GM19239 (cell line): ENCODE measurements around the gene NFS1.
"Not testable (repeated sequence)": the region's sequence is repeated elsewhere in the genome, so short reads cannot be mapped to it uniquely, and the experiment has no call there.

ENCODE experiments used
- DNase-seq: peaks from one replicate; pipeline ENCODE4 v3.0.0; 2011; ENCODE audit warnings: low spot score; ENCODE audit not compliant: insufficient read length
- FAIRE-seq: peaks from 2 replicates; lab custom pipeline; 2011; peaks lifted over from hg19 to GRCh38; lab: Jason Lieb, UNC

Gene NFS1

DNA sequence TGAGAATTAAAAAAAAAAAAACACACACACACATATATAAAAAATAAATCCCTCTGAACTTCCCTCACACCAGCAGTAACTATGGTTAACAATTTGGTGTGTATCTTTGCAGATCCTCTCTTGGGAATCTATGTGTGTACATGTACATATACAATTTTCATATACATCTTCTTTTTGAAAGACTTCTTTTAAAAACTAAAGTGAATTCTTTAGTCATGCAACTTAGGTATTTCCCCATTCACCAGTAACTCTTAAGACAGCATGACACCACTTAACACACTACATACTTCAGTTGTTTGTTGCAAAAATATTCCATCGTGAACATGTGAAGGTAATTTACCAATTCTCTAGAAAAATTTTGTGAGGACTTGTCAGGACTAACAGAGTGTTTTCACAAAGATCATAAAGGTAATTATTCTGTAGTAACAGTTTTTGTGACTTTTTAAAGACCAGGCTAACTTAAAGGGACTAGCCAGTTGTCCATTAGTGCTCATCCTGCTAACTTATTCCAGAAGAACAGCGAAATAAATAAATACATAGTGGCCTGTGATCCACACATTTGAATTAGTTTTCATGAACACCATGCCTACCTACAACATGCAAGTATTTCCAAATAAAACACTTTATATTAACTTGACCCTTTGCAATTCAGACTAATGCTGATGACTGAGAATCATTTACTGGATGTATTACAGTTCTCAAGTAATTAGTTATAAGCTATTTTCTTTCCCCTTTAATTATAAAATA, 30.9 kb upstream of the NFS1 start:
- DNase-seq (no peak), FAIRE-seq (no peak)

DNA sequence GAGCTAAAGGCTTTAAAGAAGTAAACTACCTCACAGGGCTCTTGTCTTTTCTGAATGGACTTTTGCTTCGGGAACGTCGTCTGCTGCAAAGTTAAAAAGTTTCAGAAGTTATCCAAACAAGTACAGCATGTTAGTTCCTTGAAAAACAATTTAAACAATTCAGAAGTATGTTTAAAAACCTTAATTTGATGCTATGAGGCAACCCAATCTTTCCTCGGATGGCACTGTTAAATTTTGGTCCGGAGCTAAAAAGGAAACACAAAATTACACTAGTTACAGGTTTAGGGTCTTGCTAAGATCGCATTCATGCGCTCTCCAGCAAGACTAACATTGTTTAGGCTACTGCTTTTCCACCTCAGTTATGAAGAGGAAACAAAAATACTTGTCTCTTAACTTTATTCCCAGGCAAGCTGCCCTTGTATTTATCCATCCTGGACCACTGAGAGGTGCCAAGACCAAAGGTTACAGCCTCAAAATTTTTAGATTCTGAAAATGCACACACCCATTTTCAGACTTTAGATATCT, 30.2 kb upstream of the NFS1 start:
- DNase-seq, result no peak
- FAIRE-seq, result no peak

DNA sequence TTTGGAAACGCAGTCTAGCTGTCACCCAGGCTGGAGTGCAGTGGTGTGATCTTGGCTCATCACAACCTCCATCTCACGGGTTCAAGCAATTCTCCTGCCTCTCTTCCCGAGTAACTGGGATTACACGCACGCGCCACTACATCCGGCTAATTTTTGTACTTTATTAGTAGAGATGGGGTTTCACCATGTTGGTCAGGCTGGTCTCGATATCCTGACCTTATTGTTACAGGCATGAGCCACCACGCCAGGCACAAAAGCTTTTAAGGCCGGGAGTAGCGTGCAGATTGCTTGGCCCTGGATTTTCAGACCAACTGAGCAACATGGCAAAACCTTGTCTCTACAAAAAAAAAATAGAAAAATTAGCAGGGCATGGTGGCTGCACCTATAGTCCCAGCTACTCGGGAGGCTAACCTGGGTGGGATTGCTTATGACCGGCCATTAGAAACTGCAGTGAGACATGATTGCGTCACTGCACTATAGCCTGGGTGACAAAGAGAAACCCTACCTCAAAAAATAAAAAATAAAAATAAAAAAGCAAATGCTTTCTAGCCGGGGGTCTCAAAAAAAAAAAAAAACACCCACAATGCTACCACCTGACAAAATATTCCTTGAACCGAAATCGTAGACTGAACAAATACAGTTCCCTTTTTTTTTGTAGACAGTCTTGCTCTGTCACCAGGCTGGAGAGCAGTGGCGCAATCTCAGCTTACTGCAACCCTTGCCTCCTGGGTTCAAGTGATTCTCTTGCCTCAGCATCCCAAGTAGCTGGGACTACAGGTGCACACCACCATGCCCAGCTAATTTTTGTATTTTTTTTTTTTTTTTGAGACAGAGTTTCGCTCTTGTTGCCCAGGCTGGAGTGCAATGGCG, 27.9 kb upstream of the NFS1 start:
- DNase-seq (no peak), FAIRE-seq (no peak)

DNA sequence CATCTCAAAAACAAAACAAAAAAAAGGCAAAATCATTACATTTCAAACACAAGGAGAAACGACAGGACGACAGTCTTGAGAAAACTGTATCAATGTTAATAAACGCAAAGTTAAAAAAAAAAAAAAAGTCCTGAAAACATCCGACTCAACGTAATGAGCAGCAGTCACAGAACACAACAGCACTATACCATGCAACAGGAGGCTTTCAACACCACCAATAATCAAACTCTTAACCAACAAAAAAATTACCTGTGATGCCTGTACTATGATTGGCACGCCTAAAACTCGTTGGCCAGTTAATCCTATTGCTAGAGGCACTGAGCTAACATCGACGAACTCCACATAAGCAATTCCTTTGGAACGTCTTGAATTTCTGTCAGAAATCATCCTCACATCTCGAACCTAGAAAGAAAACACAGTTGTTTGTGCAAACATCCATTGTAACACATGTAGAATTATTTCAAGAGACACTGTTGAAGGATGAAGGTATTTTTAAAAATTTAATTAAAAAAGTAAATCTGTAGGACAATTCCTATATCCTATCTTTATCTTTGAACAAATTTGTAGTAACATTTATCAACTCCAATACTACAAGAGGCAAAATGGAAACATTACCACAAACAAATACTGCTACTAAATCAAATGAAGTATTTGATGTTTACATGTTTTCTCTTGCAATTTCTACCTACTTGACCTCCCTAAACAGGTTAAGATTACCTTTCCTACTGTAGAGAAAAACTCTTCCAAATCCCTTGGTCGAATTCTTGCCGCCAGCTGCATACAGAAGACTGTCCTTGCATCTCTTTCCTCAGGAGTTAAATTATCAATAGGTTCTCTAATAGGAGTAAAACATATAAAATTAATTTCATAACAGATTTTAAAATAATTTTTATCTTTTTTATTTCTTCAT, 25.4 kb upstream of the NFS1 start:
- no peak for FAIRE-seq
- no peak for DNase-seq

DNA sequence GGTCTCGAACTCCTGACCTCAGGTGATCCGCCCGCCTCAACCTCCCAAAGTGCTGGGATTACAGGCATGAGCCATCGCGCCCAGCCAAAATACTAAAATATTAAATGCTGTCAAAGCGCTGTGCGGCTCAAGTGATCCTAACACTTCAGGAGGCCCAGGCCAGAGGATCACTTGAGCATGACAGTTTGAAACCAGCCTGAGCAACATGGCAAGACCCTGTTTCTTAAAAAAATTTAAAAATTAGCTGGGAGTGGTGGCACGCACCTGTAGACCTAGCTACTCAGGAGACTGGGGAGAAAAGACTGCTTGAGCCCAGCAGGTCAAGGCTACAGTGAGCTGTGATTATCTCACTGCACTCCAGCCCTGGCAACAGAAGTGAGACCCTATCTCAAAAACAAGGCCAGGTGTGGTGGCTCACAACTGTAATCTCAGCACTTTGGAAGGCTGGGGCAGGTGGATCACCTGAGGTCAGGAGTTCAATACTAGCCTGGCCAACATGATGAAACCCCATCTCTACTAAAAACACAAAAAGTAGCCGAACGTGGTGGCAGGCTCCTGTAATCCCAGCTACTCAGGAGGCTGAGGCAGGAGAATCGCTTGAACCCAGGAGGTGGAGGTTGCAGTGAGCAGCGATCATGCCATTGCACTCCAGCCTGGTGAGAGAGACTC, 24.6 kb upstream of the NFS1 start:
- FAIRE-seq, DNase-seq: not testable (repeated sequence)

DNA sequence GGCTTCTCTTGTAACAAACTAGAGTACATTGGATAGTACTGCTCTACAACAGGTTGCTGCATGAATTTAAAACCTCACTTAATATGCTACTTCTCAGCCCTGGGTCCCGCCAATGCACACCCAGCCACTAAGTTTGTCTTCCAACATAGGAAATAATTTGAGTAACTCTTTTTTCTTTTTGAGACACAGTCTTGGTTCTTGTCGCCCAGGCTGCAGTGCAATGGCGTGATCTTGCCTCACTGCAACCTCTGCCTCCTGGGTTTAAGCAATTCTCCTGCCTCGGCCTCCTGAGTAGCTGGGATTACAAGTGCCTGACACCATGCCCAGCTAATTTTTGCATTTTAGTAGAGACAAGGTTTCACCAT, 24.1 kb upstream of the NFS1 start:
- DNase-seq, FAIRE-seq: not testable (repeated sequence)

DNA sequence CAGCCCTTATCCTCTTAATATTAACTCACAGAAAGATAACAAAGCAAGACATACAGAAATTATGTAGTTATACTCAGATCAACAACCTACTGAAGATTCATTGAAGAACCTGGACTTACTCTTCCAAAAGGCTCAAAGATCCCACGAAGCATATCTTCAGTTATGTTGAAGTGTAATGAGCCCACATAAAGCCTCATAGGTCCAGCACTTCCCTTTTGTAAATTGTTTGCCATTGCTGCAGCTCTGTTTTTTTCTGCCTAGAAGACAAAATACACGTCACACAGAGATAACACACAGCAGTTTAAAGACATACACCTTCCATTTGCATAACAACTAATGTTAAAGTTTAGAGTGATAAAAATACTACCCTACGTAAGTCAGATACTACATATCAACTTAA, 22.5 kb upstream of the NFS1 start:
- FAIRE-seq, result no peak
- no peak for DNase-seq

DNA sequence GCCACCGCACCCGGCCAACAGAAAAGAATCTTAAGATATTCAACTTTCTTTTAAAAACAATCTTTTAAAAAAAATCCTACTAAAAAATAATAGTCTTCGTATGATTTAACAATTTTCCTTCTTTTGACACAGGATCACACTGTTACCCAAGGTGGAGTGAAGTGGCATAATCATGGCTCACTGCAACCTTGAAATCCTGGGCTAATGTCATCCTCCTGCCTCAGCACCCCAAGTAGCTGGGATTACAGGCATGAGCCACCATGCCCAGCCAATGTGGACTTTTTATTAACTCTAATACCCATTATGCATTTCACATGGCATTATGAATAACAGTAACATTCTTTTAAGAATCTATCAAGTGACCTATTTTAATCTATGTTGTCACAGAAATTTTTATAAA, 22.1 kb upstream of the NFS1 start:
- DNase-seq (no peak), FAIRE-seq (no peak)

DNA sequence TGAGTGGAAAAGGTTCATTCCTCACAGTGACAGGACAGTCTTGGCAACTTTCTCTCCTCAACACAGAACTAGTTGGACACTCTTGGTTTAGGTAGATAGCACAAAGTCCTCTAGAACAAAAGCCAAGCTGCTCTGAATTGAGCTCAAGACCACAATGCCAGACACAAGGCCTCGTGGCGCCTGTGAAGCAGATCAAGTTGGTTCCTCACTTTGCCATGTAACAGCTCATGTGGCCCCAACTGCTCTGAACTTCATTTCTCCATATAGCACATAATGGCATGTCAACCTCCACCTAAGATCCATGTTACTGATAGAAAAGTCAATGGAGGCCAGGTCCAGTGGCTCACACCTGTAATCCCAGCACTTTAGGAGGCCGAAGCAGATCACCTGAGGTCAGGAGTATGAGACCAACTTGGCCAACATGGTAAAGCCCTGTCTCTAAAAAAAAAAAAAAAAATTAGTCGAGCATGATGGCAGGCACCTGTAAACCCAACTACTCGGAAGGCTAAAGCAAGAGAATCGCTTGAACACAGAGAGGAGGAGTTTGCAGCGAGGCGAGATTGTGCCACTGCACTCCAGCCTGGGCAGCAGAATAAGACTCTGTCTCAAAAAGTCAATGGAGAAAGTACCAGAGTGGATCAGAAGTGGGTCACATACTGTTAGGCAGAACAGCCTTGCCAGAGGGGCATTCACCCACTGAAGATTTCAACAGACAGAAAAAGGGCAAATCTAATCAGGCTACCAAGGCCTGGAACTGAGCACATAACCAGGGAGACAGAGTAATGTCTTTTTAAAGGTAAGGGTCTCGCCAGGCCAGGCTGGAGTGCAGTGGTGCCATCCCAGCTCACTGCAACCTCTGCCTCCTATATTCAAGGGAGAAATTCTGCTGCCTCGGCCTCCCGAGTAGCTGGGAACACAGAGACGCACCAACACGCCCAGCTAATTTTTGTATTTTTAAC, 21.3 kb upstream of the NFS1 start:
- no peak for FAIRE-seq
- no peak for DNase-seq

DNA sequence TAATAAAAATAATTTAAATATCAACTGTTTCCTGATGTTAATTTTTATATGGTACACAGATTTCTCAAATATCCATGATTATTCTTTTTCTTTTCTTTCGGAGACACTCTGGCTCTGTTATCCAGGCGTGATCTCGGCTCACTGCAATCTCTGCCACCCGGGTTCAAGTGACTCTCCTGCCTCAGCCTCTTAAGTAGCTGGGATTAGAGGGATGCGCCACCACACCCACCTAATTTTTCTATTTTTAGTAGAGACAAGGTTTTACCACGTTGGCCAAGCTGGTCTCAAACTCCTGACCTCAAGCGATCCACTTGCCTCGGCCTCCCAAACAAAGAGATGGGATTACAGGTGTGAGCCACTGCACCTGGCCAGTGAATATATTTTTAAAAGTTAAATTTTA, 20.6 kb upstream of the NFS1 start:
- no peak for DNase-seq
- no peak for FAIRE-seq

DNA sequence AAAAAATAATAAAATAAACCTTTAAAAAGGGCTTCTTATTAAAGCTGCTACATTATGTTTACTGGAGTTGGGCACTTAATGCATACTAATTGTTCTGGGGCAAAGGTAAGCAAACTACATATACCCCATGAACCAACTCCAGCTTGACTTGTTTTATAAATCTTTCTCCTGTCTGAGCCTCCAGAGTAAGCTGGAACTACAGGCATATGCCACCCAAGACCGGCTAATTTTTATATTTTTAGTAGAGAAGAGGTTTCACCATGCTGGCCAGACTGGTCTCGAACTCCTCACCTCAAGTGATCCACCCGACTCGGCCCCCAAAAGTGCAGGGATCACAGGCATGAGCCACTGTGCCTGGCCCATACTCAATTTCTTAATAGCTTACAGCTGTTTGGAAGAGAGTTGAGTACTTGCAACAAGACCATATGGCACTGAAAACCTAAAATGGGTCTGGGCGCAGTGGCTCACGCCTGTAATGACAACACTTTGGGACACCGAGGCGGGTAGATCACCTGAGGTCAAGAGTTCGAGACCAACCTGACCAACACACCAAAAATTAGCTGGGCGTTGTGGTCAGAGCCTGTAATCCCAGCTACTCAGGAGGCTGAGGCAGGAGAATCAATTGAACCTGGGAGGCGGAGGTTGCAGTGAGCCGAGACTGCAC, 20.0 kb upstream of the NFS1 start:
- DNase-seq (no peak), FAIRE-seq (no peak)

DNA sequence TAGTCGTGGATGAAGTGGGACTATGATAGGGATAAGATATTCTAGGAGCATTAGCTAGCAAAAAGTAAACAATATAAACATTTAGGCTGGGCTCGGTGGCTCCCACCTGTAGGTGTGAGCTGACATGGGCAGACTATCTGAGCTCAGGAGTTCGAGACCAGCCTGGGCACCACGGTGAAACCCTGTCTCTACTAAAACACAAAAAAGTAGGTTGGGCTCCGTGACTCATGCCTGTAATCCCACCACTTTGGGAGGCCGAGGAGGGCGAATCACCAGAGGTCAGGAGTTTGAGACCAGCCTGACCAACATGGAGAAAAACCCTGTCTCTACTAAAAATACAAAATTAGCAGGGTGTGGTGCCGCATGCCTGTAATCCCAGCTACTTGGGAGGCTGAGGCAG, 19.2 kb upstream of the NFS1 start:
- FAIRE-seq, DNase-seq: not testable (repeated sequence)

DNA sequence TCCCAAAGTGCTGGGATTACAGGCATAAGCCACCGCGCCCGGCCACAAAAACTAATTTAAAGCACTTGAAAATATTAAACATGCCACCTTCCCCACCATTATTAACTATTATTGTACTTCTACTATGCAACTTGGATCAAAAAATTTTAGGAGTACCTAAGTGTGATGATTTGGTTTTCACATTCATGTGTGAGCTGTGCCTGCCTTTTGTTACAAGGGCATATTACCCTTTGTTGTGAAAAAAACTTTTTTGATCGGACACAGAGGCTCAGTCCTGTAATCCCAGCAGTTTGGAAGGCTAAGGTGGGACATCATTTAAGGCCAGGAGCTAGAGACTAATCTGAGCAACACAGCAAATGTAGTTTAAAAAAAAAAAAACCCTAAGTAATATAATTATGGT, 17.2 kb upstream of the NFS1 start:
- DNase-seq (no peak), FAIRE-seq (no peak)

DNA sequence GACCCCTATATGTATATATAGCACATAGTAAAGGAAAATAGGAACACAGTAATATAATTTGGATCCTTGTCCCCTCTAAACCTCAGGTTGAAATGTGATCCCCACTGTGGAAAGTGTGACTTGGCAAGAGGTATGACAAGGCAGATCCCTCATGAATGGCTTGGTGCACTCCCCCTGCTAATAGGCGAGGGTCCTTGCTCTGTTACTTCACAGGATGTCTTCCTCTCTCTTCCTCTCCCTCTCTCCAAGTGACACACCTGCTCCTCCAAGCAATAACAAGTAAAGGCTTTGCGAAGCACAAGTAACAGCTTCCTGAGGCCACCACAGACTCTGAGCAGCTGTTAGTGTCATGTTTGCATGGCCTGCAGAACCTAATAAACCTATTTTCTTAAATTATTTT, 16.5 kb upstream of the NFS1 start:
- no peak for DNase-seq
- no peak for FAIRE-seq

DNA sequence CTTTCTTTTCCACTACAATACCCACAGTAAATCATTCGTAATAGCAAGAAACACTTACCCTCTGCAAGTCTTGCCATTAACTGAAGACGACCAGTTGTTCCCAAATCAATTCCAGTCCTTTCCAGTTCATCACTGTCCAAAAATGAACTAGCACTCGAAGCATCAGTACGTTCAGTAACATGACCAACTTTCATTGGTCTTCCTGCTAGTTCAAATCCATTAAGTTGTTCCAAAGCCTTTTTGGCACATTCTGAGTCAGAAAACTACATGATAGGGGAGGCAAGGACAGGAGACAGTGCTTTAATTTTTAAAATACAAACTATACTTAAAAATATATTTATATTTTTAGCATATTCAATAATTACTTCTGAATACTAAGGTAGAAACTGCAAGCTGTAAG, 15.0 kb upstream of the NFS1 start:
- FAIRE-seq, result no peak
- DNase-seq, result no peak

DNA sequence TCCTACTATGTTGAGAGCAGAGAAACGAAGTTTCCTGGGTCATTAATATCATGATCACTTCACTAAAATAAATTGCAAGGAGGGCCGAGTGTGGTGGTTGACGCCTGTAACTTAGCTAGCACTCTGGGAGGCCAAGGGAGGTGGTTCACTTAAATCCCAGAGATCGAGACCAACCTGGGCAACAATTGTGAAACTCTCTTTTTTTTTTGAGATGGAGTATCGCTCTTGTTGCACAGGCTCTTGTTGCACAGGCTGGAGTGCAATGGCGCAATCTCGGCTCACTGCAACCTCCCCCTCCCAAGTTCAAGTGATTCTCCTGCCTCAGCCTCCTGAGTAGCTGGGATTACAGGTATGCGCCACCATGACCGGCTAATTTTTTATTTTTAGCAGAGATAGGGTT, 14.0 kb upstream of the NFS1 start:
- not testable (repeated sequence) for FAIRE-seq, DNase-seq

DNA sequence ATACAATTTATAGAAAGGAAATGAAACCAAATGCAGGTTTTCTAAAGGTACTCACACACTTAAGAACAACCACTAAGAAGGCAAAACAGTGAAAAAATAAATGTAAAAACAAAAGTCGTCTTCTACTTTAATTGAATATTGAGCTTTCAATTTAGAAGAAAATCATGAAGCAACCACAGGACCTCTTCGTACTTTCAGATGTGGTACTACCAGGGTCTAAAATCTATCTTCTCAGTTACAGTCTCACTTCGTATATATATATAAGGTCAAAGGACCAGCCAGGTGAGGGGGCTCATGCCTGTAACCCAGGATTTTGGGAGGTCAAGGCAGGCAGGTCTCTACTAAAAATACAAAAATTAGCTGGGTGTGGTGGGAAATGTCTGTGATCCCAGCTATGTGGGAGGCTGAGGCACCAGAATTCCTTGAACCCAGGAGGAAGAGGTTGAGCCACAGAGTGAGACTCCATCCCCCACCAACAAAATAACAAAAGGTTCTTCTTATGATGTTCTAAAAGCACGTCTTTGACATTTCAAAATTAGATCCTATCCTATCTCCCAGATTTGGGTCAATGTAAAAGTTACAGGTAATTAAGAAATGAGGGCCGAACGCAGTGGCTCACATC, 12.5 kb upstream of the NFS1 start:
- FAIRE-seq, result no peak
- DNase-seq, result no peak
